Choroid plexus epithelial cell (primary cell): Measurements from ENCODE around the gene PDCD2.

ENCODE experiments used
- DNase-seq: peaks from one replicate; pipeline ENCODE4 v3.0.0-alpha.2; 2010; ENCODE audit warnings: low read depth
- H3K4me3 ChIP-seq: 2 replicates; pipeline ENCODE4 v1.5.1; 2011; ENCODE audit warnings: low read depth, mild to moderate bottlenecking, control low read depth, low read length, moderate library complexity
- TF ChIP-seq, protein P1 (sequence below): conservative IDR thresholded peaks from 2 replicates; pipeline ENCODE4 v1.5.1; 2011; ENCODE audit warnings: low read depth, mild to moderate bottlenecking, control low read depth, inconsistent platforms, low read length, moderate library complexity

Gene PDCD2

DNA sequence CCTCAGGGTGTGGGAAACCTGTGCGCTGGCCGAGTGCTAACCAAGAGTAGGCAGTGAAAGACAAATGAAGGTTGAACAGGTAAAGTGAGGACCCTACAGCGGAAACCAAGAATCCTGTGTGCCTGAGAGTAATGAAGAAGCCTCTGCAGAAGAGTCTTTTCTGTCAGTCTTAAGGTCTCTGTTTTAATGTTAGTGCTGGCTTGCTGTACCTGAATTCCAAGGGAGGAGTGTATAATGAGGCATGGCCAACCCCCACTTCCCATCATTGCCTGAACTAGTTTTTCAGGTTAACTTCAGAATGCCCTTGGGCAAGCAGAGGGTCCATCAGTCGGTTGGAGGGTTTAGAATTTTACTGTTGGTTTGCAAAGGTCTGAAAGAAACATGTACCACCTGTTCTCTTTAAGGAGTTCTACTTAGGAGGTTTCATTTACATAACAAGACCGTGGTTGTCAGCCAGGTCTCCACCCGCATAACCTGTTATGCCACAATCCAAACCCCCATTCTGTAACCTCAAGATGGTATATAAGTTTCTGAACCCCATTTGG is 589 bp upstream of the PDCD2 start:
- TF ChIP-seq, protein P1, sequence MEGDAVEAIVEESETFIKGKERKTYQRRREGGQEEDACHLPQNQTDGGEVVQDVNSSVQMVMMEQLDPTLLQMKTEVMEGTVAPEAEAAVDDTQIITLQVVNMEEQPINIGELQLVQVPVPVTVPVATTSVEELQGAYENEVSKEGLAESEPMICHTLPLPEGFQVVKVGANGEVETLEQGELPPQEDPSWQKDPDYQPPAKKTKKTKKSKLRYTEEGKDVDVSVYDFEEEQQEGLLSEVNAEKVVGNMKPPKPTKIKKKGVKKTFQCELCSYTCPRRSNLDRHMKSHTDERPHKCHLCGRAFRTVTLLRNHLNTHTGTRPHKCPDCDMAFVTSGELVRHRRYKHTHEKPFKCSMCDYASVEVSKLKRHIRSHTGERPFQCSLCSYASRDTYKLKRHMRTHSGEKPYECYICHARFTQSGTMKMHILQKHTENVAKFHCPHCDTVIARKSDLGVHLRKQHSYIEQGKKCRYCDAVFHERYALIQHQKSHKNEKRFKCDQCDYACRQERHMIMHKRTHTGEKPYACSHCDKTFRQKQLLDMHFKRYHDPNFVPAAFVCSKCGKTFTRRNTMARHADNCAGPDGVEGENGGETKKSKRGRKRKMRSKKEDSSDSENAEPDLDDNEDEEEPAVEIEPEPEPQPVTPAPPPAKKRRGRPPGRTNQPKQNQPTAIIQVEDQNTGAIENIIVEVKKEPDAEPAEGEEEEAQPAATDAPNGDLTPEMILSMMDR = no peak
- no peak for DNase-seq
- peak overlapping the region; percentile 96 for H3K4me3 ChIP-seq

DNA sequence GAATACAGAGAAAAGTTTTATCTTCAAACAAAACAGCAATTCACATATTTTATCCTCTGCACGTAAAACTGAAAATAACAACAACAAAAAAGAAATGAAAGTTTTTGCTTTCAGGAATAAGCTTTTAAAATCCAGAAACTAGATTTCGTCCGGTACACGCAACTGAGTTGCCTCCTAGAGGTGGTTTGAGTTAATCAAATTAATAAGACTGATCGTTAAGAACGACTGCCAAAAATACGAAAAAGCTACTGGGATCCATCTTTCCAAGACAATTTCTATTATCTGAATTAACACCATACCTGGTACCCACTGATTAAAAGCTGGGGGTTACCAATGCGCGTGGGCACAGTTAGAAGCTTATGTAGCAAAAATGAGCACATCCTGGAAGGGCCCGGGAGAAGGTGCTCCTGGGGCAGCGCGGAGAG is 669 bp downstream of the PDCD2 start:
- peak; percentile 15 for DNase-seq
- TF ChIP-seq, protein P1 = no peak
- peak overlapping the region; percentile 96 for H3K4me3 ChIP-seq

DNA sequence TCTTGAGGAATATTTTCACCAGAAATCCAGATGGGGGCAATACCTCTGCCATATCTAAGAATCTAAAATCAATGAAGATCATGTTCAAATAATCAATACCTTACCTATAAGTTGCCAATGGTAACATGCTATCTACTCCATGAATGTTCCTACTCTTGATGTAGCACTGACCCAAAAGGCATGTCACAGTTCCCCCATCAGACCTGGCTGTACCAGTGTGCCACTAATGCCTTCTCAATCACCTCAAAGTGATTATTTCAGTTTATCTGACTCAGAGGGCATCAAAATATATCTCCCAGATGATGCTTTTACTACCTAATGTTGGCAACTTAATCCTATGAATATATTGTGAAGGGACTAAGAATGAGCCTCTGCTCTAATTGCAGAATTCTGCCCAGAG is 5.5 kb downstream of the PDCD2 start:
- TF ChIP-seq, protein P1 = no peak
- DNase-seq = no peak

DNA sequence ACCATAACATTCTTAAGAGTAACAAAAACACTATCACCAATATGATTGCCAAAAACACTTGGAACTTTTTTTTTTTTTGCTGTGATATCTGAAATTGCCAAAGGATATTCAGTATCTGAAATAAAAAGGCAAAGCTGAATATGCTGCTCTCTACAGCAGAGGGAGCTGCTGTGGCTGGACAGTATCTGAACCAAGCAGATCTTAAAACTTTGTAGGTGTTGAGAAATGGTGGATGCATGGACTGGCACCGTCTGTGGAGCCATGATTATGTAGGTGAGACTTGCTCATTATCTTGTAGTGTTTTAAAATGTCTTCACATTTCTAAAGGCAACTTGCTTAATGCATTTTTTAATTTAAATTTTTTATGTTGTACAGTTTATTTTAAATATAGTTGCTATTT is 9.2 kb downstream of the PDCD2 start:
- H3K4me3 ChIP-seq = no peak overlapping the region
- TF ChIP-seq, protein P1 = peak; percentile 69
- peak; percentile 50 for DNase-seq

More for the DNA sequence above, 5.5 kb downstream of the PDCD2 start:
- no peak overlapping the region for H3K4me3 ChIP-seq

DNA sequence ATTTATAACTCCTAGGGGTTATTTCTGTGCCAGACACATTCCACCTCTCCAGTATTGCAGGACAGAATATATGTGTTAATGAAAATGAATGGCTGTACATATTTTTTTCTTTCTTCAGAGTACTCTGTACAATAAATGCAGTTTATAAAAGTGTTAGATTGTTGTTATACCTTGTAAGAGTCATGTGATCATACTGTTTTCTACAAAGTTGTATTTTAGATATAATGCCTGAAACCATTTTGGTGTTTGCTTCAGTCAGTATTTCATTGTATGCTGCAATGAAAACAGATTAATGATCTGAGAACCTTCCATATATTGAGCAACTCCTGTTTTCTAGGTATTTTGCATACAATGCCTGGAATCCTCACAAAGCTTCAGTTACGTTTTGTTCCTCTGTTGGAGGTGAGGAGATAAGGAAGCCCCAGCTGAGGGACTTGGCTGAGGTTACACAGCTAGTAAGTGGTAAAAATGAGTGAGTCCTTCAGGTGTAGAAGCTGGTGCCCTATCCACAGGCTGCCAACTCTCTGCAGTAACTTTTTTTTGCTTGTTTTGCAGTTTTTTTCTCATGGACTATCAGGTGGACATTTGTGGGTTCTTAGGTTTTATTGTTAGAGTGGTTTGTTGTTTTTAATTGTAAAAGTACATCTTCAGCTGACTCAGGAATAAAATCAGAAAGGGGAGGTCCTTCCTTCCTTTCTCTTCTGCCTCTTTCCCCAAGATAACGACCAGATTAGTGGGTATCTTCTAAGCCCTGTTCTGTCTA is 11.6 kb downstream of the PDCD2 start:
- TF ChIP-seq, protein P1 = no peak
- DNase-seq = no peak
- H3K4me3 ChIP-seq = no peak overlapping the region

DNA sequence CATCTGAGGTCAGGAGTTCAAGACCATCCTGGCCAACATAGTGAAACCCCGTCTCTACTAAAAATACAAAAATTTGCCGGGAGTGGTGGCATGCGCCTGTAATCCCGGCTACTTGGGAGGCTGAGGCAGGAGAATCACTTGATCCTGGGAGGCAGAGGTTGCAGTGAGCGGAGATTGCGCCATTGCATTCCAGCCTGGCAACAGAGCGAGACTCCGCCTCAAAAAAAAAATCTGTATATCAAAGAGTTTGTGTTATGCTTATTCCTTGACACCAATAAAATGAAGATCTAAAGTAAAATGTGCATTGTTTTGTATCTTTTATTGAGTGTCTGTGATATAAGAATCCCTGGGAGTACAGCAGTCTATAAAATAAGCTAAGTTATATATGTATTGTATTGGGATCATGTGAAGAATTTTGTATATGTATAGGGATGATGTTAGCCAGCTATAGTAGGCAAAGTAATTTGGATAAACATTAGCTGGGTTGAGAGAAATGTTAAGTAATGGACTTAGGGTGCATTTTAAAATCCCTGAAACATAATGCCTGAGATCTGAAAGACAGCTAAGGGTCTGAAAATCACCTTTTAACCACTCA is 19.4 kb downstream of the PDCD2 start:
- DNase-seq = no peak
- H3K4me3 ChIP-seq = no peak overlapping the region
- TF ChIP-seq, protein P1 = no peak
